ENCODE measurements around the gene BMP7.

BMP7 gene

DNA sequence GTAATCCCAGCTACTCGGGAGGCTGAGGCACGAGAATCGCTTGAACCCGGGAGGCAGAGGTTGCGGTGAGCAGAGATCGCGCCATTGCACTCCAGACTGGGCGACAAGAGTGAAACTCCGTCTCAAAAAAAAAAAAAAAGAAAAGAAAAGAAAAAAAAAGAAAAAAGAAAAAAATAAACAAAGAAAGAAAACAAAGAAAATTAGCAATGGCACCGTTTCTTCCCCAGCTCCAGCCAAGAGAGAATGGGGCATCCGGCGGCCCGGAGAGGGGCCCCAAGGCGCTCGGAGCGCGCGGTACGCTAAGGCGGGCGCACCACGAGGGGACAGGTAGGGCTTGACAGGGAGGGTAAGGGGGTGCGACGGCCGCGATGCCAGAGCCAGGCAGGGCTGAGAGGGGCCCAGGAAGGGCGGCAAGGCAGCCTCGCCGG is 1.5 kb downstream of the BMP7 start:
- DNase-seq, result peak; percentile 36

DNA sequence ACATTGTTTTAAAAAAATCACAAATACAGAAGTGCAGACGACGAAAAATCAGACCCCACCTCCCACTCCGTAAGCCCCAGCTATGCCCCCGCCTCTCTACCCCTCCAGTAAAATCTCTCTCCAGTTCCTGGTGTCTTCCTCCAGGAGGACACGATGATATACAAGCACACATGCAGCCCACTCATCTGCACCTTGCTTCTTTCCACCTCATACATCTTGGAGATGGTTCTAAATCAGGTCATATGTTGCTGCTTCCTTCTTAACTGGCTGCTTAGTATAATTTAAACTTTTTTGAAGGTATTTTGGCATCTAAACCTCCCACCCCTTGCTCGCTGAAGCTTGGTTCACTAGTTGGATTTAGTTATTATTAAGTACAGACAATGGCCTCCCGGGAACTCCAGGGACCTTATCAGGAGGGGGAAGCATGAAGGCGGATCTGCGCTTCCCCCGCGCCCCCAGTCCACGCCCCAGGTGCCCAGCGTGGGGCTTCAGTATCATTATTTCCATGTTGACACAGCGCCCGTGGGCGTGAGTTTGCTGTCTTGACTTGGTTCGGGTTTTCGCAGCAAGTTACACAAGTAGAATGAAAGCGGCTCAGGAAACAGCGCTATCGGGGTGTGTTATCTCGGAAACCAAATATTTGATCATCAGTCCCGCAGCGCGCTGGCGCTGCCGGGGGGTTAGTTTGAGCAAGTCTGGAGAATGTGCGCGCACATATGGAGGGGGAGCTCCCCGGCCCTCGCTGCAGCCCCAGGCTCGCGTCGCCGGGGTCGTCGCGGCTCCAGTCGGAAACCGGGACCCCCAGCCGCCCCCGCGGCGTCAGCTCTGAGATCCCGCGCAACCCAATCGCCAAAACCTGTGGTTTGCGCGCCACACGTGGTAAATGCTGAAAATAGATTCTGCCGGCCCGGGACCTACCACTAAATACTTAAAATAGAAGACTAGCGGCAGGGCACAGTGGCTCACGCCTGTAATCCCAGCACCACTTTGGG is 2.3 kb downstream of the BMP7 start:
- DNase-seq, result peak; percentile 72

DNA sequence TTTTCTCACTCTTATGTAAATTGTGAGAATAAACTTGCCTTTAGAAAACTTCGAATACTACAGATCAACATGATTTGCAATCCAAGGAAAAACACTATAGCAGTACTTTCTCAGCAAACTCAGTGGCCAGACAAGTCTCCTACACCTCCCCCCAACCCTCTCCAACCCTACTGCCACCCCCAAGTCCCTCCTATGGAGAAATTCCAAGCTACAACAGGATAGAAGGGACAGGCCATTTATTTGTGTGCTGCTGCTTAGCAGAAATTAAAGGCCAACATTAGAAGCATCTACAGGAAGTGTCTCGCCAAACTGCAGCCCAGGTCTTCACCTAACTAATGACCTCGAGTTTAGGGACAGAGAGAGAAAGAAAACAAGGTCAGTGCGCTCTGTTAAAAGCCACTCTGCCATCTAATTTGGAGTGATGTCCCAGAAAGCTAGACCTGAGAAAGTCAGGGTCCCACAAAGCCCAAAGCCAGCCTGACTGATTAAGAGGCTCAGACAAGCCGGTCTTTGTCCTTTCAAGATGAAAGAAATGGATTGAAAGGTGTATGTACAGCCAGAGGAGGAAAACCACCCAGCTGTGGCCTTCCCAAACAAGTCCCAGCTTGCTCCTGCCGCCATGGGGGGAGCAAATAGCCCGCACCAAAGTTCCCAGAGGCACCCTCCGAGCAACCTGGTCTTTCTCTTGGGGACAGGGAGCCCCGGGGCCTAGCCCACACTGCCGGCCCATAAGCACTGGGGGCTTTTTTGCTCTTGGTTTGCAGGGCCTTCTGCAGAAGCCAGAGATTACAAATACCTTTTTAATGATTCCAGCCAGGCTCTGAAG is 3.4 kb downstream of the BMP7 start:
- peak; percentile 61 for DNase-seq

DNA sequence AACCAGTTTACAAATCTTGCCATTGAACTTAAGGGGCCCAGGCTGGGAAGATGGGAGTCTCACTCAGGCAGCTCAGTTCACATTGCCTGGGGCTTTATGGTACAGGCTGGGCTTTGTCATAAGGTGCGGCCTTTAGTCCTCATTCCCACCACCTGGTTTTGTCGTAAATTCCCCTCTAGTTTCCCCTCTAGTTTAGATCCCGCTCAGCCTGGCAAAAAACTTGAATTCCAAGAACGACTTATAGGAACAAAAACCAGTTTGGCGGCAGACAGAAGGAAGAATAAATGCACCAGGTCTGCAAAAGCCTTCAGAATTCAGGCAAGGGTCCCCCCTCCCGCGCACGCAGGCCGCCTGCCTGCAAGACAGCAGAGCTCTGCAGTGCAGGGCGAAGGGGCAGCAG is 4.1 kb downstream of the BMP7 start:
- peak; percentile 16 for DNase-seq

DNA sequence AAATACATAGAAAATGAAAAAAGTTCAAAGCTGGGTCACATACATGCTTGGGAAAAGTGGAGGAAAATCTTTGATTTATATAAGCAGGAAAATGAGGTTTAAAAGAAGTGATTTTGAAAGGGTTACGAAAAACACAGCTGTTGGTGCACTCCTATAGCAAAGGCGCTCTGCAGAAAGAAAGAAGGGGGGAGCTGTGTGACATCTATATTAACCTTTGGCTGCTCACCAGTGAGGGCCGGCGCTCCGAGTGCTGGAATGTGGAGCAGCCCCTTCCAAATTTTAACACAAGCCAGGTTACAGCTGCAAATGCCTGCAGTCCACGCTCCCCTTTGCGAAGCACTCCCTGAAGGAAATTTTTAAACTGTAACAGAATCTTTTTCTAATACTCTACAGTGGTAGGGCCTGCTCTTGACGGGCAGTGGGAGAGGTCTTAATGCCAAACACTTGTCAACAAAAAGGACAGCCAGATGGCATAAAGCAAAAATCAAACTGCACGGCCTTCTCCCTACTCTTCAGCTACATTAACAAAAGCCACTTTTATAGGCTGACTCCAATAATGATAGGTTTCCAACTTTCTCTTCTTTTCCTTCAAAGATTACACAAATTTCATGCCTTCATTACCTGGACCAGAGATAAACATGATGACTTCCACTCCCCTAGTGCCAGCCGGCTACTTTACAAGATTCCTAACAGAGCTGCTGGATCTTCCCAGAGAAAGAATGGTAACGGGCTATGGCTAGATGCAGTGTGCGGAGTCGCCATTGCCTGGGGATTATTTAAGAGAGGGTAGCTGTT is 4.8 kb downstream of the BMP7 start:
- DNase-seq, result peak; percentile 16

DNA sequence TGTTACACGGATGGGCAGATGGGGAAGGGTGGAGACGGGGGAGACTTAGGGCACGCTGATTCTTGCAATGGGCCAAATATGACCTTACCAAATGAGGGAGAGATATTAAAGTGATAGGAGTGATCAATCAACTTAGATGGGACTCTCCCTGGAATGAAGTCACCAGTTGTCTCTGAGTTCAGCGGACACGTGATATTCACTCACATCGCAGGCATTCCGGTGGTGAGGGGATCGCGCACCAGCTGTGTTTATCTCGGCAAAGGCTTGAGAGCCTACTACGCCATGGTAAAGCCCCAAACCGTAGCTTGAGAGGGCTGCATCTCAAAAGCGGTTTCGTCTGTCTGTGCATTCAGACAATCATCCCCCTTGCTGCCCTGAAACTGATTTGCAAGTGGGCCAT is 5.5 kb downstream of the BMP7 start:
- DNase-seq, result no peak

DNA sequence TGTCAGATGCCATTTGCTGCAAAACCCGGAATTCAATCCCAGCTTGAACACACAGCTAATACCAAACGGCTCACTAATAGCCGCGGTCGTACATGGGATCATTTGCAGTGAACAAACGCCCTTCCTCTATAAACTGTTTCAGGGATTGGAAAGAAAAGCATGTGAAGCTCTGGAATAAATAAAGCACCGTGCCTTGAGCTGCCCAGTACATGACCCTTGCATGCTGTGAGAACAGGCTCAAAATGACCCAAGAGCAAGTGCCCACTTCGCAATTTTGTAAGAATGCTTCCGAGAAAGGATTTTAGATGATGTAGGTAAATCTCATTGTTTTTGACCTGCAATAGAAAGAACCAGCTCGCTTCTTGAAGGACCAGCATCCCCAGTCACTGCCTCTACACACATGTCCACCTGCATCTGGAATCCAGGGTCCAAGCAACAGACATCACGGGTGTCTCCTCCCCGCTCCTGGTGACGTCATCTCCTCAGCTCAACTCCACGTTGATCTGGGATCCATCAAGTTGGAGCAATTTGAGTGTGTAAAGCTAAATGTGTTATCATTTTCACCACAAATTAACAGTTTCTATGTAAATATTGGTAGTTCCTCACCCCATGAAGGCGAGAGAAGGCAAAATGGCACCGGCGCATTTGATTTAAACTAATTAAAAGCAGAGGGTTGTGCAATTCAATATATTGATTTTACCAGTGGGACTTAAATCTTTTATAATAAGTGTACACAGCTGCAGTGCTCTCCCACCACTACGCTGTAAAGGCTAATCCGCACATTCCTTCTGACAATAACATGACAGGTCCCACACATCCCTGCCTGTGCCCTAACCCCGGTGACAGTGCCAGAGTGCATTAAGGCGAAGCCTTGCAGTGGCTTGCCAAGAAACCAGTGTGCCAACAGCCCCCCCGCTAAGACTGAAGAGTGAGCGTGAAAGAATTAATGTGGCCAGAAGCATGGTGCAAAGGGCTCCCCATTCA is 6.2 kb downstream of the BMP7 start:
- DNase-seq, result peak; percentile 80

DNA sequence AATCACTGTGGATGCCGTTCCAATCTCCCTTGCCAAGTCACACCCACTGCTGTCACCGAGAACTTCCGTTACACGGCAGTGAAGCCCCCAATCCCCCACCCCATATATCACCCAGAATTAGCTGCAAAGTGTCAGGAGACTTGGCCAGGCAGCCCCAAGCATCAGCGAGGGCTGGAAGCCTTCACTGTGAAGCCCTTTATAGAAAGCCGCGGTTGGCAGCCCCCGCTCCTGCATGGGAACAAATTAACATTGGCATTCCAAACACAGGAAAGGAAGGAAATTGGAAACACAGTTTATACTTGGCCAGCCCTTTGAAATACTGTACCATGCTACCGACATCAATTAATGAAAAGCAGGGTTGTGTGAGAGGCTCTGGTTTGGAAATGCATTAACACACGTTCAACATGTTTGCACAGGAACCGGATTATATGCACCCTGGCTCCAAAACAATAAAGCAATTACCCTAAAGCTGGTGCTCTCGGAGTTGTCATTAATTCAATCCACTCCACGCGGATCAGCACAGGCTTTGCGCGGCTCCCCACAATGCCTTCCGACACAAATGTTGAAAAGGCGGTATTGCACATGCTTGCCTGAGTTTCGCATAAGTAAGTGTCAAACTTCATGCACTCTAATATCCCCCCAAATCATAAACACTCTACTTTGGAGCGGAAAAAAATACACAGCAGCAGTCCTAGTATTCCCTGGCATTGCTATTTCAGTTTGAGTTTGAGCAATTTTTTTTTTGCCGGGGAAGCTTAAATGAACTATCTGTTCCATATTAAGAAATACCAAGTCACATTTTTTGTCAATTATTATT is 7.1 kb downstream of the BMP7 start:
- peak; percentile 65 for DNase-seq

DNA sequence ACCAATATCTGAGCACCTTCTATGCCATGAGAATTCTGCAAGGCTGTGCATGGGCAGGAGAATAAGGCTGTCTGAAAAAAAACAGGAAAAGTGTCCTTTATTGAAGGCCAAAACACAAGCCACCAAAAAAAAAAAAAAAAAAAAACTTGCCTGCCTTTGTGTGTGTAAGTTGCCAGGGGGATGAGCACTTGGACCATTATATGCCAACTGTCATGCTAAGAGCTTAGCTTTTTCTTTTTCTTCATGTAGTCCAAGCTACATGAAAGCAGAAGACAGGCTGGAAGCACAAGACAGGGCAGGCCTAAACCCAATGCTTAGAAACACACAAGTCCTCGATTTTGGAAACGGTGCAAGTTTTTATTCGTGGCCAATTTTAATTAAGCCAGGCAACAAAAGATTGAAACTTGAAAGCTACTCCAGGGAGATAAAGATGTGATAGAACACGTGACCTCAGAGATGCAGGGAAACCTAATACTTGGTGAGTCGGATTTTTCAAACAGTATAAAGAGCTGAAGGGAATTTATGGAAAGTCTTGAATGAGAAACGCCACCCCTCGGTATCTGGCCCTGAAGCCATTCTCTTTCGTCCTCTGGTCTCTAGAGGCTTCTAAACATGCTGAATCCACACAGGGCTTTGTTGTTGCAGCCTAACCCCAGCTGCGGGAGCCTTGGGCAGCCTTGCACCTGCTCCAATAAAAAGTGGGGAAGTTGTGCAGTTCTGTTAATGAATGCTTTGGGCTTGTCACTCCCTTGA is 8.6 kb downstream of the BMP7 start:
- peak; percentile 72 for DNase-seq

DNA sequence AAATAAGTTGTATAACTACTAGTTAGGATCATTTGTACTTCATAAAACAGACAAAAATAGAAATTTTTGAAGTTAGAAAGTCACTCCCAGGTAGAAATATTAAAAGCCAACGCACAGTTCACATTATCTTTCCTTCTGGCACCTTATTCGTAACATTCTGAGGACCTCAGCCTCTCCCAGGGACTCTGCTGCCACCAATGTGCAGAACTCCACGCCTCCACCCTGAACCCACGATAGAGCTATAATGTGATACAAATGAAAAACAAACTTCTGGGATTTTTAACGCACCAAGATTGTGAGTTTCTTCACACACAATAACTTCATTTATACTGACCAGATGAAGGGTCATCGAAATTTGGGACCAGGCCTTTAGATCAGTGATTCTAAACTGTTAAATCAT is 9.5 kb downstream of the BMP7 start:
- DNase-seq, result no peak

DNA sequence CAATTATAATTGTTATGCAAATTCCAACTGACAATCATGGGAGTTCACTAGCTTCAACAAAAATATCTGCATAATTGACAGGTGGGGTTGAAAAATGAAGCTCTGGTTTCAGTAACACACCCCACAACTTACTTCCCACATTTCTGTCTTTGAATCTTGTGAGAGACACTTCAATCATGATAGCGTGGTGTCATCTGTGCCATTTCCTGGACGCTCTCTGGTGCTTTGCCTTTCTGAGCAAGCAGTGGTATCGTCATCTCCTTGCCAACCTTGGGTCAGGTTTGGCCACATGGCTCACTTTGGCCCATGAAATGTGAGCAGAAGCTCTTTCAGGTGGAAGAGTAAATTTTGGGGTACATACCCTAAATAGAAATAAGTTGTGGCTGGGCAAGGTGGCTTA is 10.2 kb downstream of the BMP7 start:
- DNase-seq, result no peak

DNA sequence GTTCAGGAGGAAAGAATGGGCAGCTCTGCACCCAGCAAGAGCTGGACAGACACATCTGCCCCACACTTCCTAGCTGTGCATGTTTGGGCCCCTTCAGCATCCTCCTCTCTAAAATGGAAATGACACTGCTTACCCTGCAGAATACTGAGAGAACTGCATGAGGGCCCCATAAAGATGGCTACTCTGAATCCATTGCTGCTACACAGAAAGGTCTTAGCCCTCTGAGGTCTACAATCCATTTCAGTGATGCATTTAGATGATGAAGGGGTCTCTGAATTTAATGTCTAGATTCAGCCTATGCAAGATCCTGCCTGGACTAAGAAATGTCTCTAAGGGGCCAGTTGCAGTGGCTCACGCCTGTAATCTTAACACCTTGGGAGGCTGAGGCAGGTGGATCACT is 11.3 kb downstream of the BMP7 start:
- DNase-seq, result no peak

DNA sequence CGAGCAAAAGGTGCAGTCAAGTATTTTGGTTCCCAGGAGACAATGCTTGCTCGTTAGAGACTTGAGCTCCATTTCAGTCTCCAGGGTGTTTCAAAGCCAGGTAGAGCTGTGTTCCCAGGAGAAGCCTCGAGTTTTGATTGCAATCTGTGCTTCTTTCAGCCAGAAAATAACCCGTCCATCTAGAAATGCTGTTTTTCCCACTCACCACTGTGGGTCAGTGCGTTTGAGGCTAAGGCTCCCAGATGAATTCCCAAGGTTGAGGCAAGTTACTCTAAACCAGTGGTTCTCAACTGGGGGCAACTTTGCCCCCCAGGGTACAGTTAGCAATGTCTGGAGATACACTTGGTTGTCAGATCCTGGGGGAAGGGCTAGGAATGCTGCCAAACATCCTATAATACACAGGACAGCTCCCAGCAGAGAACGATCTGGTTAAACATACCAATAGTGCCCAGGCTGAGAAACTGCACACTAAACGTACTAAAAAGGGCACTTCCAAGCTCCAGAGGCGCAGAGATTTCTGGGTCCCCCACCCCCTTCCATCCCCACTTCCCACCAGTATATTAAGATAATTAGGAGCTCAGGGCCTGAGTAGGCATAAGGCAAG is 13.8 kb downstream of the BMP7 start:
- peak; percentile 10 for DNase-seq

DNA sequence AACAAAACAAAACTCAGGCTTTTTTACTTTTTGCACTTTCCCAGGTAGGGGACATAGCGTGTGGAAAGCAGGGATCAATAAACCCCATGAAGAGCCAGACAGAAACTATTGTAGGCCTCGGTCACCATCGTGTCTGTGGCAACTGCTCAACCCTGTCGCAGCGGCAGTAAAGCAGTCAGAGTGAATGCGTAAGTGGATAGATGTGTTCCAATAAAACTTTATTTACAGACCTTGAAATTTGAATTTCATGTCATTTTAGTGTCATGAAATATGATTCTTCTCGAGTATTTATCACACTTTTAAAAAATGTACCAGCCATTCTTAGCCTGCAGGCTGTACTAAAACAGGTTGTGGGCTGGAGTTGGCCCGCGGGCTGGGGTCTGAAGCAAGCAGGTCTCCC is 14.5 kb downstream of the BMP7 start:
- DNase-seq, result no peak

DNA sequence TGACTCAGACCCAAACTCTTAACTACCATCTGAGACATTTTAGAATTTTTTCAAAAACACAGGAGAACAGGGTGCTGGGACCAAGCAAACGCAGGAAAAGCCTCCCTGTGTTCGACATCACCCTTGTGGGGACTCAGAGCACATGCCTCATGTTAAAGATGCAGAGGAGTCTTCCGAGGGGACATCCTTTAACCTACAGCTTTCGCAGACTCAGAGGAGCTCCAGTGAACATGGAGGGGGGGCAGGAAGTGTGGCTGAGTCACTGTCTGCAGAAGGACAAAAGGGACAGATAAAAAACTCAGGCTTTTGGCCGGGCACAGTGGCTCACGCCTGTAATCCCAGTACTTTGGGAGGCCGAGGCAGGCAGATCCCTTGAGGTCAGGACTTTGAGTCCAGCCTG is 15.1 kb downstream of the BMP7 start:
- DNase-seq, result peak; percentile 34

DNA sequence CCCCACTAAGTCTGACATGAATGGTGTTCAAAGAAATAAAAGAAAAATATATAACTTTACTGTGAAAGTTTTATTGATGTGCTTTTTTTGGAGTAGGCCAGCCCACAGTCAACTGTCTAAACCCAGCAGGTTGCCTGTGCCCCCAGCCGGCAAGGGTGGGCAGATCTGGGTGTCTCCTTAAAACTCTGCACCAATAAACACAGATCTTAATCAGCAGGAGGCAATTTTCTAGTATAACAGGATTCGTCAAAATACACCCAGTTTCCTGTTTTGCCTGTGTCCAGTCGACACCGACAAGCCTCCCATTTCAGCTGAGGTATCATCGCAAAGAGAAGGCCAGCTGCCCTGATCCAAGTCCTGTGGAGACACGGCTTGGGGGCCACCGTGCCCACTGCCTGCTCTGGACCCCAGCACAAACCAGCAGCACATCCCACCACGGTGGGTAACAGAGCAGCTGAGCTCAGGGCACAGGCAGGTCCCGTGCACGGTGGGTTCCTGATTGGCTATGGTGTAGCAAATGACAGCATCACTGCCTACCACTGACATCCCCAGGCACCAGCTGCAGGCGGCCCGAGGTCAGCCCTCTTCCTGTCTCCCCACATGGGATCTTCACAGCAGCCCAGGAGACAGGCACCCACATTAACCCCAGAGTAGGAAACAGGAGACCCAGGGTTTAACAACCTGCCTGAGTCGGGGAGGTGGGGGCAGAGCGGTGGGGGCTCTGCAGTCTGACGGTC is 15.7 kb downstream of the BMP7 start:
- peak; percentile 55 for DNase-seq

DNA sequence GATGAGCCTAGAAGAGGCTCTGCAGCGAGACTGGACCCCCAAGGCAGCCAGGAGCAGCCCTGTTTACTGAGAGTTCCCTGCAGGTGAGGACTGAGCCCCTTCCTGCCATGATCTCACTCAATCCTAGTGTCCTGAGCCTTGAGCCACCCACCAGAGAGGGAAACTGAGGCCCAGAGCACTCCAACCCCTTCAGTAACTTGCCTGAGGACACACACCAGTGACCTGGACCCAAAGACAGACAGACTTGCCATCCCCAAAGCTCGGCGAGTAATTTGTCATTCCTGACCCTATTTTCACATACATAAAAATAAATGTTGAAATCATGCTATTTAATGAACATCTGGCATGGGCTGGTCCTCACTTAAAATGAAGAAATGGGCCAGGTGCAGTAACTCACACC is 16.7 kb downstream of the BMP7 start:
- no peak for DNase-seq

DNA sequence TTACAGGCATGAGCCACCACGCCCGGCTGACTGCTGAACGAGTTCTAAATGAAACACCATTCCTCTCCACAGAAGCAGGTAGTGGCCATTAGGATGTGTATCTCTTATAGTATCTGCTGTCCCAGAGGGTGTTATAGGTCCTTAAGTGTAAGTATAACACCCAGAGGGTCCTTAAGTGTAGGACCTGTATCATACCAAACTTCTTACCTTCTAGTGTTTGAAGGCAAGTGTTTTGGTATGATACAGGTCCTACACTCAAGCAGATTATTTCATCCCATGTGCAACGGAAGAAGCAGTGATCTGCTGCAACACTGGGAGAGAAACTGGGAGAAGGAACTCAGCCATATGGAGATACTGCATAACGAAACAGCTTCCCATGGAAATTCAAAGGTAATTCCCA is 17.4 kb downstream of the BMP7 start:
- DNase-seq, result no peak
